Measurements from ENCODE around the gene CH25H.

GRCh38 chr10:89252225-89252585, 45.1 kb upstream of the CH25H start:
- no peak for TF ChIP-seq CTCF (IDR thresholded peaks at IDR 0.05)
- TF ChIP-seq POLR2A (IDR thresholded peaks at IDR 0.05): no peak

All from heart left ventricle (tissue), 13 donors.